Bone marrow (tissue), 2 donors: ENCODE data around the gene CHRNB2.
A peak's percentile ranks its signal among the peaks of the same experiment; 100 is the strongest.
"Not testable (repeated sequence)": the region's sequence is repeated elsewhere in the genome, so short reads cannot be mapped to it uniquely, and the experiment has no call there.

ENCODE experiments used
- DNase-seq, 2 donors: peaks; one replicate each; lab custom pipeline; 2025; lab: John Stamatoyannopoulos, UW

The CHRNB2 gene, protein sequence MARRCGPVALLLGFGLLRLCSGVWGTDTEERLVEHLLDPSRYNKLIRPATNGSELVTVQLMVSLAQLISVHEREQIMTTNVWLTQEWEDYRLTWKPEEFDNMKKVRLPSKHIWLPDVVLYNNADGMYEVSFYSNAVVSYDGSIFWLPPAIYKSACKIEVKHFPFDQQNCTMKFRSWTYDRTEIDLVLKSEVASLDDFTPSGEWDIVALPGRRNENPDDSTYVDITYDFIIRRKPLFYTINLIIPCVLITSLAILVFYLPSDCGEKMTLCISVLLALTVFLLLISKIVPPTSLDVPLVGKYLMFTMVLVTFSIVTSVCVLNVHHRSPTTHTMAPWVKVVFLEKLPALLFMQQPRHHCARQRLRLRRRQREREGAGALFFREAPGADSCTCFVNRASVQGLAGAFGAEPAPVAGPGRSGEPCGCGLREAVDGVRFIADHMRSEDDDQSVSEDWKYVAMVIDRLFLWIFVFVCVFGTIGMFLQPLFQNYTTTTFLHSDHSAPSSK

DNA sequence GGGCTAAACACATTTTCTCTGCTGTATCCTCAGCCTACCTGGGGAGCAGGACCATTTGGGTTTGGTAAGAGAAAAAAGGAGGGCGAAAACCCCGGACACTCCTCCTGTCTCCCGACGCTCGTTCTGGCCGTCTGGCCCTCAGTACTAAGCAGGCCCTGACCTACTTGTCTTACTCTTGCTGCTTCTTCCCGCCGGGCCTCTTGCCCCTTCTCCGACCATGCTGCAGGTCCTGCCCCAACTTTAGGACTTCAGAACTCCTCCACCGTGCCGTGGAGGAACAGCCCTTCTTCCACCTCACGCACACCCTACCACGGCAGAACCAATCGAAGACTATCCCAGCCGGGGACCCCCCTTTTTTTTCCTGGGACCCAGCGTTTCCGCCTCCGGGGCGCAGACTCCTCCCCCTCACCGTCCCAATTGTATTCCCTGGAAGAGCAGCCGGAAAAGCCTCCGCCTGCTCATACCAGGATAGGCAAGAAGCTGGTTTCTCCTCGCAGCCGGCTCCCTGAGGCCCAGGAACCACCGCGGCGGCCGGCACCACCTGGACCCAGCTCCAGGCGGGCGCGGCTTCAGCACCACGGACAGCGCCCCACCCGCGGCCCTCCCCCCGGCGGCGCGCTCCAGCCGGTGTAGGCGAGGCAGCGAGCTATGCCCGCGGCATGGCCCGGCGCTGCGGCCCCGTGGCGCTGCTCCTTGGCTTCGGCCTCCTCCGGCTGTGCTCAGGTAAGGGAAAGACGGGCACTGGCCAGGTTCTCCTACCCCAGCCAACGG lies at the start of gene CHRNB2:
CHRNB2 (plus strand) TSS at position 393 of the 771 bp plus-strand sequence; CDS start at position 660, 267 bp downstream.
- no peak for DNase-seq

DNA sequence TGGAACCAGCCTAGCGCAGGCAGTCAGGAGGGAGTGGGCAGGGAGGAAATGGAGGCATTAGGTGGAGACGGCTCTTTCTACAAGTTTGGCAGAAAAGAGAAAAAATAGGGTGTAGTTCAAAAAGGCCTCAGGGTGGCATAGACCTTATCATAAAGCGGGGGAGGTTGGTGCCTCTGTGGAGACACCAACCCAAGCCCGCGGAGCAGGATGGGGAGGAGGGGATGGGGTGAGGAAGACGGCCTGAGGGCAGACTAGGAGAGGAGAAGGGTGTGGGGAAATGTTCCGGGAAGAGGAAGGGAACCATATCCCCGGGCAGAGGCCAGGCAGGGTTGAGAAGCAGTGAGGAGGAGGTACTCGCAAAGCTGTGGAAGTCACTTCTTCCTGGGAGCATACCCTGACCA lies 48.0 kb upstream of the CHRNB2 start:
- no peak for DNase-seq

GRCh38 chr1:154520333-154520732 lies 47.2 kb upstream of the CHRNB2 start:
- DNase-seq: no peak

GRCh38 chr1:154521695-154522094 lies 45.9 kb upstream of the CHRNB2 start:
- no peak for DNase-seq

- no peak for DNase-seq
These were observed 42.7 kb upstream of the CHRNB2 start for GRCh38 chr1:154524881-154525280.

GRCh38 chr1:154527192-154527591 lies 40.4 kb upstream of the CHRNB2 start:
- DNase-seq: no peak

GRCh38 chr1:154529308-154529707 lies 38.3 kb upstream of the CHRNB2 start:
- no peak for DNase-seq

- not testable (repeated sequence) for DNase-seq
These were observed 35.6 kb upstream of the CHRNB2 start for GRCh38 chr1:154531950-154532349.

DNA sequence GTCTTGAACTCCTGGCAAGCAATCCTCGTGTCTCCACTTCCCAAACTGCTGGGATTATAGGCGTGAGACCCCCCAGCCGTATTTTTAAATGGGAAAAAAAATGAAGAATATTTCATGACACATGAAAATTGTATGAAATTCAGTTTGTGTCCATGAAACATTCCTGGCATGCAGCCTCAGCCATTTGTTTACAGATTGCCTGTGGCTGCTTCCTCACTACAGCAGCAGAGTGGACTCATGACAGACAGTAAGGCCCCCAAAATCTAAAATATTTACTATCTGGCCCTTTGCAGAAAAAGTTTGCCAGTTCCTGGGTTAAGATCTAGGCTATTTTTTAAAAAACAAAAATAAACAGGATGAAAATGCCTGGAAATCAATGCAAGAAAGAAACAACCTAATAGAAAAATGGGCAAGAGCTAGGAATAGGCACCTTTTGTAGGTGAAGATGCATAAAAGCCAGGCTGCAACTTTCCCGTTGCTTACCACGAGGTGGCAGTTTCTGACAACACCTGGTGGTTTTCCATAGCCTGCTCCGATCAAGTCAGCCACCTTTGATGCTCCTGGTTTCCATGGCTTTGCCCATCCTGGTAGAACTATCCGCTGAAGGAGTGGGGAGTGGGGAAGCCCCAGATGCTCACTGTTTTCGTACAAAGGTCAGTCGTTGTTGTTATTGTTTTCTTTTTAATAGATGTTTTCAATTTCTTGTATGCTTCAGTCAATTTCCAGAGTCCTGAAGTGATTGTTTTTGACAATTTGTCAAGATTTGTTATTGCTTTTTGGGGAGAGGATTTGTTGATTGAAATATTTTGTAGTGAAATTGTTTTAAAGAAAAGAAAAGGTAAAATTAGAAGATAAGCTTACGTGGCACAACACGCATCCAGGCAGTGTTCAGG lies 33.4 kb upstream of the CHRNB2 start:
- DNase-seq: no peak

GRCh38 chr1:154536570-154536969 lies 31.0 kb upstream of the CHRNB2 start:
- no peak for DNase-seq

GRCh38 chr1:154539486-154540483 lies 27.8 kb upstream of the CHRNB2 start:
- DNase-seq: no peak

DNA sequence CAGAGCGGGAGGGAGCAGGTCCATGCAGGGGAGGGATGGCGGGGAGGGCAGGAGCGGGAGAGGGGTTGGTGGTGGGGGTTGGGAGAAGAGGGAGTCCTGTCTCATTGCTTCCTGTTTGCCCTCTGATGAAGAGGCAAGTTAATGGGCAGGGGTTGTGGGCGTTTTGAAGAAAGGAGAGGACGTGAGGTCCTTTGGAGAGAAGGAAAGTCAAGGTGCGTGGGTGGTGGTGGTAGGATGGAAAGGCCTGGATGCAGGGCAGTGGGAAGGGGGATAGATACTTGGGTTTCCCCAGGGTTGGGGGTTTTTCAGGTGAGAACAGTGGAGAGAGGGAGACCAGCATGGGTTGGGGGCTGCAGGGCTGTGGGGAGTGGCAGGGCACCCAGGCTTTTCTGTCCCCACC lies 26.3 kb upstream of the CHRNB2 start:
- no peak for DNase-seq

- DNase-seq: peak; percentile 7 to 25
These were observed 21.1 kb upstream of the CHRNB2 start for GRCh38 chr1:154546264-154547063.

DNA sequence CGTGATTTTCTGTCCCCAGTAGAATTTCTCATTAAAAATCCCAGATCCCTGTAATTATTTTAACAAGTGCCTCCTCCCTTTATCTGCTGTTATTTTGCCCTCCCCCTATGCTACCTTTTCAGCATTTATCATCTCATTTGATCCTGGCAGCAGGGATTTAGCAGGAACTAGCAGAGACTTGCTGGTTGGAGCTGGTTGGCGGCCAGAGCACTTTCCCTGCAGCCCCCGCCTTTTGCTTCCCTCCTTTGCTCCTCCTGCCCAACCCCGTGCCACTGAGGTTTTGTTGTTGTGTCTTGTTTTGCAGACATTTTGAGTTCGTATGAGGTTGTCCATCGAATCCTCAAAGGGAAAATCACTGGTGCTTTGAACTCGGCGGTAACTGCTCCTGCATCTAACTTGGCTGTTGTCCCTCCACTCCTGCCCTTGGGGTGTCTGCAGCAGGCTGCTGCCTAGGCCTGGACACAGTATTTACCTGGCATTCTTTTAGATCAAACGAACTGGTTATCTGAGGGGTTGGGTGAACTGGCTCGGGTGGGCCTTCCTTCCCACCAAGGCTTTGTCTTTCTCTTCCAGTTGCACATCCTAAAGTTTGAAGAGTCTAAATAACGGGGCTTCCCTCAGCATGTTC lies 20.4 kb upstream of the CHRNB2 start:
- DNase-seq: no peak

- DNase-seq: no peak
These were observed 19.6 kb upstream of the CHRNB2 start for GRCh38 chr1:154548028-154548427.

DNA sequence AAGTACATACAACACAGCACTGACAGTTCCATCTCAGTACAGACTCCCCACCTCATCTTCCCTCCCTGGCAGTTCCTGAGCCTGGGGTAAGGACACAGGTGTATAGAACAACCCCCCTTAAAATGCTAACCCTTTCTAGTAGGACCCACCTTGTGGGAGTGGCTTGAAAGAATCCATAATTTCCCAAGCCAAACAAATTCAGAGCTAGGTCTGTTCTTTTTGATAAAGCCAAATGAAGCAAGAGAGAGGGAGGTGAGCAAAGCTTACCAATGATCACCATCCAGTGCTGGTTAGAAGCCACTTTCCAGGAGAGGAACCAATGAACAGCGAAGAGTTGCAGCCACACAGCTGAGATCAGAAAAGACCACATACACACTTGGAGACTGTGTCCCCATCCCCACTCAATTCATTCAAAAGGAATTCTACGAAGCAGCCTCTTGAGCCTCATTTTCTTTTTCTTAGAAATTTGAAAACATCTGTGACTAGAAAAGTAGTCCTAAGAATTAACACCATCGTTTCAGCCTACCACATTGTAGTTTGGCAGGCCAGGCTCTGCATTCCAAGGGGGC lies 18.3 kb upstream of the CHRNB2 start:
- DNase-seq: no peak

- no peak for DNase-seq
These were observed 17.5 kb upstream of the CHRNB2 start for GRCh38 chr1:154550070-154550469.

- no peak for DNase-seq
These were observed 16.9 kb upstream of the CHRNB2 start for GRCh38 chr1:154550657-154551056.

DNA sequence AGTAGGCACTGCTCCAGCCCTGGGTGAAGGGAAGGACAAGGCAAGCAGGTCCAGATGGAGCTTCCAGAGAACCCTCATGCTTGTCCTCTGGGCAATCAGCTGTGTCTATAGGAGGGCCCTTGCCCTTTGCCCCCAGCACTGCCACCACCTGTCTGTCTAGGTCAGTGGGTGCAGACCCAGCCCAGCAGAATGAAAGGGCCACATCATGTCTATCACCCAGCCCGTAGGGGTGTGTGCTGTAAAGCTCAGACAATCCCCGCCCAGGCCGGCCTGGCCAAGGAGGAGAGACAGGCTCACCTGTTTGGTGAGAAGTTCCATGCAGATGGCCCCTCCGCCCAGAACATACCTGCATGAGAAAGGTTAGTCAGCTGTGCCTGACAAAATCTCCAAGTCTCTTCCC lies 16.1 kb upstream of the CHRNB2 start:
- no peak for DNase-seq
